ENCODE data around the gene SMIM44.

The SMIM44 gene

DNA sequence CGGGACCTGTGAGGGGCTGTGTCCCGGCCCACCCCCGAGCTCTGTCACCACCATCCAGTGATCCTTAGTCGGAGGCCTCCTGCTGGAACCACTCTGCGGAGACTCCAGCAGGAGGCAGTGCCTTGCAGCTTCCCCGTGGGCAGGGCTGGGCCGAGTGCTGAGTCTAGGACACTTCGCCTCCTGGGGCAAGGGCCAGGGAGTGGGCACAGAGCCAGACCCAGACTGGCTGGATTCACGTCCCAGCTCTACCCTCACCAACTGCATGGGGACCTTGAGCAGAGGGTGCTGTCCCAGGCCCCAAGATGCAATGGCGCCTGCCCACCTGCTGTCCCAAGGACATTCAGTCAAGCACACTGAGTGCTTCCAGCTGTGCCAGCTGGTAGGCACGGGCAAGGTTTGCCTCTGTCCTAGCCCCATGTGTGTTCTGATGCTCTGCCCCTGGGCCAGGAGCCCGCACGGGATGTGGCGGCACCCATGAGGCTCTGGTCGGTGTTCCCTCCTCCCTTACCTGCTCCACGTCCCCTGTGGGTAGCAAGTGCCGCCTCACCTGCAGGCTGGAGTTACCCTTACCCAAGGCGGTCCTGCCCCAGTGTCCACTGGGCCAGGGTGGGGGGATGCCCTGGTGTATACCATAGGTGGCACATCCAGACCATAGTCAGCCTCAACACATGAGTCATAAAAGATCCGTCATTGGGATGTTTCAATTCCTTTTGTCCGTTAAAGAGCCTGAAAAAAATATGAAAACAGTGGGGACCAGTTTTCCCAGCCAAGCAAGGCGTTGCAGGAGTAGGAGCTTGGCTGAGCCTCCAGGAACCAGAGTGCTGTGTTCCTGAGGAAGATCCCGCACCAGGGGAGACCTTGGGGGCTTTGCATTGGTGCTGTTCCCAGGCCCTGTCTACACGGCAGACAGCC, 30.2 kb upstream of the SMIM44 start:
- peaks cover 91% of the 10 kb centered on the region for H3K79me2 ChIP-seq
- H3K27me3 ChIP-seq (ENCODE audit: control insufficient read depth, insufficient read depth, low read length) = no peaks in the 10 kb centered on the region
- H3K36me3 ChIP-seq (ENCODE audit: control insufficient read depth, insufficient read depth, low read length) = no peaks in the 10 kb centered on the region
- peaks cover 21% of the 10 kb centered on the region for H3K4me1 ChIP-seq
- H3K9ac ChIP-seq = no peak overlapping the region
- no peak overlapping the region for H3K27ac ChIP-seq
- H3K9me3 ChIP-seq (ENCODE audit: control insufficient read depth, low read length) = no peaks in the 10 kb centered on the region
- H3K4me3 ChIP-seq (ENCODE audit: low read depth, low read length) = no peak overlapping the region
- no peak overlapping the region for H3K4me2 ChIP-seq (ENCODE audit: low read length)
- H2AFZ ChIP-seq = no peak overlapping the region
- TF ChIP-seq CTCF (IDR thresholded peaks at IDR 0.05) = no peak

DNA sequence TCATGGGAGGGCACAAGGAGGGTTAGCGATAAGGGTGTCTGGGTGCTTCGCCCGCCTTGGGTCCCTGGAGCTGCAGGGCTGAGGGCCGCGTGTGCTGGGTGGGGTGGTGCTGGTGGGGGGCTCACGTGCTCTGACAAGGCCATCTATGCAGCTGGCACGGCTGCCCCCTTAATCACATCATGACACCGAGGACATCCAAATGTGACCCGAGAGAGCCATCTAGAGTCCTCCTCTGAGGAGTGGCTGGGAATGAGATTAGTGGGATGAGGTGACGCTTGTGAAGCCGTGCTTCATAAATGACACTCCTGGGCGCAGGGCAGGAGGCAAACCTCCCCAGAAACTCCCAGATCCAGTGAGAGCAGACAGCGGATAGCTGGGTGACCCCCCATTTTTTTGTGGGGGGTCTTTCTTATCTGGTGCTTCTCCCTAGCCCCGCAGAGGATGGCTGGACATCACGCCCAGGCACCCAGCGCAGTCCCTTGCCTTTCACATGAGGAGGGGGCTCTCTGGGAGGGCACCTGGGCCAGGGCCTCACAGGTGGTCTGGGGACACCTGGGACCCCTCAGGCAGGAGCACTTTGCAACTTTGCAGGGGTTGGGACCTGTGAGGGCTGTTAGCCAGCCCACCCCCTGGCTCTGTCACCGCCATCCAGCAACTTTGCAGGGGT, 29.5 kb upstream of the SMIM44 start:
- H3K4me1 ChIP-seq = peaks cover 17% of the 10 kb centered on the region
- no peak for TF ChIP-seq CTCF (IDR thresholded peaks at IDR 0.05)
- H2AFZ ChIP-seq = no peak overlapping the region
- no peak overlapping the region for H3K4me2 ChIP-seq (ENCODE audit: low read length)
- H3K36me3 ChIP-seq (ENCODE audit: control insufficient read depth, insufficient read depth, low read length) = no peaks in the 10 kb centered on the region
- no peaks in the 10 kb centered on the region for H3K27me3 ChIP-seq (ENCODE audit: control insufficient read depth, insufficient read depth, low read length)
- H3K79me2 ChIP-seq = peaks cover 91% of the 10 kb centered on the region
- no peak overlapping the region for H3K27ac ChIP-seq
- H3K4me3 ChIP-seq (ENCODE audit: low read depth, low read length) = no peak overlapping the region
- no peaks in the 10 kb centered on the region for H3K9me3 ChIP-seq (ENCODE audit: control insufficient read depth, low read length)
- H3K9ac ChIP-seq = no peak overlapping the region

- H3K4me2 ChIP-seq (ENCODE audit: low read length) = no peak overlapping the region
- no peak overlapping the region for H3K27ac ChIP-seq
- H3K79me2 ChIP-seq = peaks cover 93% of the 10 kb centered on the region
- H3K9ac ChIP-seq = no peak overlapping the region
- no peaks in the 10 kb centered on the region for H3K9me3 ChIP-seq (ENCODE audit: control insufficient read depth, low read length)
- TF ChIP-seq CTCF (IDR thresholded peaks at IDR 0.05) = no peak
- no peak overlapping the region for H3K4me3 ChIP-seq (ENCODE audit: low read depth, low read length)
- H2AFZ ChIP-seq = no peak overlapping the region
- H3K4me1 ChIP-seq = peaks cover 17% of the 10 kb centered on the region
- H3K27me3 ChIP-seq (ENCODE audit: control insufficient read depth, insufficient read depth, low read length) = no peaks in the 10 kb centered on the region
- H3K36me3 ChIP-seq (ENCODE audit: control insufficient read depth, insufficient read depth, low read length) = no peaks in the 10 kb centered on the region
Observed at GRCh38 chr19:3511506-3512251, 28.4 kb upstream of the SMIM44 start.

- no peak for TF ChIP-seq CTCF (IDR thresholded peaks at IDR 0.05)
- Histone ChIP-seq H3K36me3 (ENCODE audit: control insufficient read depth, insufficient read depth, low read length) (no peaks in the 10 kb centered on the region), H3K9ac (no peak overlapping the region), H3K4me2 (ENCODE audit: low read length) (no peak overlapping the region), H3K4me3 (ENCODE audit: low read depth, low read length) (no peak overlapping the region), H3K4me1 (peaks cover 15% of the 10 kb centered on the region), H2AFZ (no peak overlapping the region), H3K9me3 (ENCODE audit: control insufficient read depth, low read length) (no peaks in the 10 kb centered on the region), H3K27me3 (ENCODE audit: control insufficient read depth, insufficient read depth, low read length) (no peaks in the 10 kb centered on the region), H3K27ac (no peak overlapping the region), H3K79me2 (peaks cover 89% of the 10 kb centered on the region)
Observed at GRCh38 chr19:3510727-3511126, 27.5 kb upstream of the SMIM44 start.
